ENCODE measurements around the gene GGA3. TPM values are rescaled to one million over a fixed set of nuclear protein-coding genes. Genes with fewer than 3 reads are reported as not detected.

Gene GGA3
- polyA plus RNA-seq, 1 donor (not counting 4 experiments of a cell fraction or from before 2014, with no cell fraction given), result 25.2 TPM

DNA sequence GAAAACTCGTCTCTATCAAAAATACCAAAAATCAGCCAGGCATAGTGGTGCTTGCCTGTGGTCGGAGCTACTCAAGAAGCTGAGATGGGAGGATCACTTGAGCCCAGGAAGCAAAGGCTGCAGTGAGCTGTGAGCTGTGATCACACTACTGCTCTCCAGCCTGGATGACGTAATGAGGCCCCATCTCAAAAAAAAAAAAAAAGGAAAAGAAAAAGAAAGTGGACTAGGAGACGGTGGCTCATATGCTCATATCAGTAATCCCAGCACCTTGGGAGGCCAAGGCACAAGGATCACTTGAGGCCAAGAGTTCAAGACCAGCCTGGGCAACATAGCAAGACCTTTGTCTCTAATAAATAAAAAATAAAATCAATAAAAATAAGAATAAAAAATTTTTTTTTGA, 69.8 kb downstream of the GGA3 start:
- DNase-seq (ENCODE audit: low read depth, low spot score) (no peak), FAIRE-seq (no peak)
- Histone ChIP-seq H3K4me2 (ENCODE audit: control insufficient read depth, extremely low read depth, insufficient read depth, low read depth, low read length) (no peak overlapping the region), H4K20me1 (ENCODE audit: control insufficient read depth, extremely low read depth, insufficient read depth, low read length) (no peaks in the 10 kb centered on the region), H3K27ac (ENCODE audit: control insufficient read depth, insufficient read depth, low read length) (no peak overlapping the region), H3K27me3 (ENCODE audit: control insufficient read depth, extremely low read depth, insufficient read depth, low read length) (no peaks in the 10 kb centered on the region), H3K79me2 (ENCODE audit: control insufficient read depth, insufficient read depth, low read length) (no peaks in the 10 kb centered on the region), H3K4me1 (ENCODE audit: control insufficient read depth, extremely low read depth, insufficient read depth, low read length) (no peaks in the 10 kb centered on the region), H3K9me3 (ENCODE audit: control insufficient read depth, low read depth, low read length) (no peaks in the 10 kb centered on the region), H2AFZ (ENCODE audit: control insufficient read depth, low read length) (no peak overlapping the region), H3K9me1 (ENCODE audit: control insufficient read depth, extremely low read depth, insufficient read depth, low read length) (no peaks in the 10 kb centered on the region), H3K36me3 (ENCODE audit: control insufficient read depth in 2 of 2, extremely low read depth in 1 of 2, insufficient read depth in 2 of 2, low read length in 2 of 2) (no peaks in the 10 kb centered on the region), H3K9ac (ENCODE audit: control insufficient read depth, extremely low read depth, insufficient read depth, low read length) (no peak overlapping the region), H3K4me3 (ENCODE audit: control insufficient read depth in 2 of 3, extremely low read depth in 1 of 3, insufficient read depth in 2 of 3, low read depth in 1 of 3, low read length in 3 of 3) (no peak overlapping the region)
- dilution Hi-C loops (cut with MboI; ENCODE audit: extremely low pct_ligation_motif_present, low sequenced_read_pairs), result no loop called here
- no peak for TF ChIP-seq EZH2 (IDR thresholded peaks at IDR 0.05; ENCODE audit: low read length)
- TF ChIP-seq CTCF (optimal IDR thresholded peaks at IDR 0.05 in 1 of 3, IDR thresholded peaks at IDR 0.05 in 1 of 3, conservative IDR thresholded peaks at IDR 0.05 in 1 of 3; ENCODE audit: extremely low read depth in 1 of 3, insufficient read depth in 2 of 3, low read length in 3 of 3), result no peak

DNA sequence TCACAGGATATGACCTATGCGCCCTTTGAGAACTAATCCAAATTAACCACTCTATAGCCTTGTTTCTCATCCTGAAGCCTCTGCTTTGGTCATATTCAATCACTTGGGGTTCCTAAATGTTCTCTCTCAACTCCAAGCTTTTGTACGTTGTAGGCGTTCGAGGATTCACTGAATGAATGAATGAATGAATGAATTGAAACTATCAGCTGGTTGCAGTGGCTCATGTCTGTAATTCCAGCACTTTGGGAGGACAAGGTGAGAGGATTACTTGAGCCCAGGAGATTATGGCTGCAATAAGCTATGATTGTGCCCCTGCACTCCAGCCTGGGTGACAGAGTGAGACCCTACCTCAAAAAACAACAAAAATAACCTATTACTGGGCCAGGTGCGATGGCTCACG, 72.8 kb downstream of the GGA3 start:
- H3K27me3 ChIP-seq (ENCODE audit: control insufficient read depth, extremely low read depth, insufficient read depth, low read length), result no peaks in the 10 kb centered on the region
- no peak overlapping the region for H2AFZ ChIP-seq (ENCODE audit: control insufficient read depth, low read length)
- H3K4me1 ChIP-seq (ENCODE audit: control insufficient read depth, extremely low read depth, insufficient read depth, low read length), result no peaks in the 10 kb centered on the region
- DNase-seq (ENCODE audit: low read depth, low spot score) (no peak), FAIRE-seq (no peak)
- no peaks in the 10 kb centered on the region for H3K79me2 ChIP-seq (ENCODE audit: control insufficient read depth, insufficient read depth, low read length)
- no peak overlapping the region for H3K4me2 ChIP-seq (ENCODE audit: control insufficient read depth, extremely low read depth, insufficient read depth, low read depth, low read length)
- H3K9me3 ChIP-seq (ENCODE audit: control insufficient read depth, low read depth, low read length), result no peaks in the 10 kb centered on the region
- H3K4me3 ChIP-seq (ENCODE audit: control insufficient read depth in 2 of 3, extremely low read depth in 1 of 3, insufficient read depth in 2 of 3, low read depth in 1 of 3, low read length in 3 of 3), result no peak overlapping the region
- H3K36me3 ChIP-seq (ENCODE audit: control insufficient read depth in 2 of 2, extremely low read depth in 1 of 2, insufficient read depth in 2 of 2, low read length in 2 of 2), result no peaks in the 10 kb centered on the region
- dilution Hi-C loops (cut with MboI; ENCODE audit: extremely low pct_ligation_motif_present, low sequenced_read_pairs), result no loop called here
- H3K27ac ChIP-seq (ENCODE audit: control insufficient read depth, insufficient read depth, low read length), result no peak overlapping the region
- TF ChIP-seq CTCF (optimal IDR thresholded peaks at IDR 0.05 in 1 of 3, IDR thresholded peaks at IDR 0.05 in 1 of 3, conservative IDR thresholded peaks at IDR 0.05 in 1 of 3; ENCODE audit: extremely low read depth in 1 of 3, insufficient read depth in 2 of 3, low read length in 3 of 3), result no peak
- no peak for TF ChIP-seq EZH2 (IDR thresholded peaks at IDR 0.05; ENCODE audit: low read length)
- no peaks in the 10 kb centered on the region for H3K9me1 ChIP-seq (ENCODE audit: control insufficient read depth, extremely low read depth, insufficient read depth, low read length)
- H3K9ac ChIP-seq (ENCODE audit: control insufficient read depth, extremely low read depth, insufficient read depth, low read length), result no peak overlapping the region
- H4K20me1 ChIP-seq (ENCODE audit: control insufficient read depth, extremely low read depth, insufficient read depth, low read length), result no peaks in the 10 kb centered on the region

Other genes starting within 250 kb of the GGA3 start
- 43.3 to 61.1 TPM (median 53.6 TPM) in 3 replicates for gene MRPL58, start 248.9 kb downstream of the GGA3 start, polyA plus RNA-seq
- 240 to 406 TPM (median 276 TPM) in 3 replicates for gene ATP5PD, start 214.6 kb downstream of the GGA3 start, polyA plus RNA-seq
- gene KCTD2, start 214.4 kb downstream of the GGA3 start, polyA plus RNA-seq, result 20.7 to 22.8 TPM (median 21.2 TPM) in 3 replicates
- gene SLC16A5, start 173.7 kb downstream of the GGA3 start, polyA plus RNA-seq, result 3.5 to 5.4 TPM (median 4.0 TPM) in 3 replicates
- gene ARMC7, start 151.6 kb downstream of the GGA3 start, polyA plus RNA-seq, result 3.2 to 6.0 TPM (median 4.2 TPM) in 3 replicates
- gene NT5C, start 129.9 kb downstream of the GGA3 start, polyA plus RNA-seq, result 29.9 to 38.1 TPM (median 38.0 TPM) in 3 replicates
- gene JPT1, start 107.1 kb downstream of the GGA3 start, polyA plus RNA-seq, result 67.5 to 452 TPM (median 142 TPM) in 3 replicates
- gene SUMO2, start 78.6 kb downstream of the GGA3 start, polyA plus RNA-seq, result 107 to 393 TPM (median 230 TPM) in 3 replicates
- gene NUP85, start 55.9 kb downstream of the GGA3 start, polyA plus RNA-seq, result 64.2 to 66.9 TPM (median 64.4 TPM) in 3 replicates
- gene MRPS7, start 273 bp upstream of the GGA3 start, polyA plus RNA-seq, result 62.8 to 79.0 TPM (median 71.5 TPM) in 3 replicates
- gene MIF4GD, start 9.6 kb upstream of the GGA3 start, polyA plus RNA-seq, result 15.9 to 18.1 TPM (median 18.0 TPM) in 3 replicates
- 7.0 to 8.7 TPM (median 8.3 TPM) in 3 replicates for gene SLC25A19, start 27.8 kb upstream of the GGA3 start, polyA plus RNA-seq
- gene GRB2, start 144.1 kb upstream of the GGA3 start, polyA plus RNA-seq, result 56.3 to 64.8 TPM (median 62.0 TPM) in 3 replicates
- 11.7 to 25.1 TPM (median 13.6 TPM) in 3 replicates for gene TMEM94, start 195.0 kb upstream of the GGA3 start, polyA plus RNA-seq